ENCODE results near the gene SERINC2.

DNA sequence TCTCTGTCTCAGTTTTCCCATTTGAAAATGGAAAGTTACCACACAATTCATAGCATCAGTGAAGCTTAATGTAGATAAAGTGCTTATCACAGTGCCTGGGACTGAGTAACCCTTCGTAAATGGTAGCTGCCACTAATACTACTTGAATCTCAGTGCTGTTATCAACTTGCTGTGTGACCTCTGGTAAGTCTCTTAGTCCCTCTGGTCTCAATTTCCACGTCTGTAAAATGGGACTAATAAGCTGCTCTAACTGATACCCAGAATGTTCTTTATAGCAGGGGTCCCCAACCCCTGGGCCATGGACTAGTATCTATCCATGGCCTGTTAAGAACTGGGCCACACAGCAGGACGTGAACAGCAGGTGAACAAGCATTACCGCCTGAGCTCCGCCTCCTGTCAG is 7.7 kb downstream of the SERINC2 start:
- TF ChIP-seq, protein P1, sequence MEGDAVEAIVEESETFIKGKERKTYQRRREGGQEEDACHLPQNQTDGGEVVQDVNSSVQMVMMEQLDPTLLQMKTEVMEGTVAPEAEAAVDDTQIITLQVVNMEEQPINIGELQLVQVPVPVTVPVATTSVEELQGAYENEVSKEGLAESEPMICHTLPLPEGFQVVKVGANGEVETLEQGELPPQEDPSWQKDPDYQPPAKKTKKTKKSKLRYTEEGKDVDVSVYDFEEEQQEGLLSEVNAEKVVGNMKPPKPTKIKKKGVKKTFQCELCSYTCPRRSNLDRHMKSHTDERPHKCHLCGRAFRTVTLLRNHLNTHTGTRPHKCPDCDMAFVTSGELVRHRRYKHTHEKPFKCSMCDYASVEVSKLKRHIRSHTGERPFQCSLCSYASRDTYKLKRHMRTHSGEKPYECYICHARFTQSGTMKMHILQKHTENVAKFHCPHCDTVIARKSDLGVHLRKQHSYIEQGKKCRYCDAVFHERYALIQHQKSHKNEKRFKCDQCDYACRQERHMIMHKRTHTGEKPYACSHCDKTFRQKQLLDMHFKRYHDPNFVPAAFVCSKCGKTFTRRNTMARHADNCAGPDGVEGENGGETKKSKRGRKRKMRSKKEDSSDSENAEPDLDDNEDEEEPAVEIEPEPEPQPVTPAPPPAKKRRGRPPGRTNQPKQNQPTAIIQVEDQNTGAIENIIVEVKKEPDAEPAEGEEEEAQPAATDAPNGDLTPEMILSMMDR (conservative IDR thresholded peaks at IDR 0.05; ENCODE audit: low read depth, low read length) = no peak
- TF ChIP-seq, protein P2, sequence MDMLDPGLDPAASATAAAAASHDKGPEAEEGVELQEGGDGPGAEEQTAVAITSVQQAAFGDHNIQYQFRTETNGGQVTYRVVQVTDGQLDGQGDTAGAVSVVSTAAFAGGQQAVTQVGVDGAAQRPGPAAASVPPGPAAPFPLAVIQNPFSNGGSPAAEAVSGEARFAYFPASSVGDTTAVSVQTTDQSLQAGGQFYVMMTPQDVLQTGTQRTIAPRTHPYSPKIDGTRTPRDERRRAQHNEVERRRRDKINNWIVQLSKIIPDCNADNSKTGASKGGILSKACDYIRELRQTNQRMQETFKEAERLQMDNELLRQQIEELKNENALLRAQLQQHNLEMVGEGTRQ (IDR thresholded peaks at IDR 0.05; ENCODE audit: low read depth, low read length) = no peak
- no peak for TF ChIP-seq CEBPB (IDR thresholded peaks at IDR 0.05; ENCODE audit: low read depth, low read length)
- TF ChIP-seq RAD21 (IDR thresholded peaks at IDR 0.05; ENCODE audit: low read length) = no peak

All from IMR-90 (cell line).